ENCODE measurements around the gene CLIC5.

The CLIC5 gene

GRCh38 chr6:45851034-45851400 is 164.6 kb downstream of the CLIC5 start:
- no peaks in the 10 kb centered on the region for H4K20me1 ChIP-seq (ENCODE audit: insufficient read depth, low read length)
- H3K9me3 ChIP-seq (ENCODE audit: low read length), result no peaks in the 10 kb centered on the region
- TF ChIP-seq EZH2 (IDR thresholded peaks at IDR 0.05; ENCODE audit: borderline replicate concordance, low read length), result no peak
- TF ChIP-seq, protein P1, sequence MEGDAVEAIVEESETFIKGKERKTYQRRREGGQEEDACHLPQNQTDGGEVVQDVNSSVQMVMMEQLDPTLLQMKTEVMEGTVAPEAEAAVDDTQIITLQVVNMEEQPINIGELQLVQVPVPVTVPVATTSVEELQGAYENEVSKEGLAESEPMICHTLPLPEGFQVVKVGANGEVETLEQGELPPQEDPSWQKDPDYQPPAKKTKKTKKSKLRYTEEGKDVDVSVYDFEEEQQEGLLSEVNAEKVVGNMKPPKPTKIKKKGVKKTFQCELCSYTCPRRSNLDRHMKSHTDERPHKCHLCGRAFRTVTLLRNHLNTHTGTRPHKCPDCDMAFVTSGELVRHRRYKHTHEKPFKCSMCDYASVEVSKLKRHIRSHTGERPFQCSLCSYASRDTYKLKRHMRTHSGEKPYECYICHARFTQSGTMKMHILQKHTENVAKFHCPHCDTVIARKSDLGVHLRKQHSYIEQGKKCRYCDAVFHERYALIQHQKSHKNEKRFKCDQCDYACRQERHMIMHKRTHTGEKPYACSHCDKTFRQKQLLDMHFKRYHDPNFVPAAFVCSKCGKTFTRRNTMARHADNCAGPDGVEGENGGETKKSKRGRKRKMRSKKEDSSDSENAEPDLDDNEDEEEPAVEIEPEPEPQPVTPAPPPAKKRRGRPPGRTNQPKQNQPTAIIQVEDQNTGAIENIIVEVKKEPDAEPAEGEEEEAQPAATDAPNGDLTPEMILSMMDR (IDR thresholded peaks at IDR 0.05; ENCODE audit: low read length), result no peak
- H3K27ac ChIP-seq (ENCODE audit: low read depth, low read length, poor library complexity, severe bottlenecking), result no peak overlapping the region
- no peaks in the 10 kb centered on the region for H3K9me2 ChIP-seq (ENCODE audit: low read depth, low read length)
- no peaks in the 10 kb centered on the region for H3K36me3 ChIP-seq (ENCODE audit: insufficient read depth, low read length)
- H3K9ac ChIP-seq (ENCODE audit: low read length), result no peak overlapping the region
- H3K79me2 ChIP-seq (ENCODE audit: insufficient read depth, low read length), result no peaks in the 10 kb centered on the region
- H3K4me1 ChIP-seq (ENCODE audit: insufficient read depth, low read length, severe bottlenecking), result no peaks in the 10 kb centered on the region
- H3K4me3 ChIP-seq (ENCODE audit: low read depth, low read length, poor library complexity, severe bottlenecking), result no peak overlapping the region
- no peaks in the 10 kb centered on the region for H3F3A ChIP-seq (ENCODE audit: insufficient read depth, low read length)
- no peak overlapping the region for H3K4me2 ChIP-seq (ENCODE audit: low read length)
- no peak overlapping the region for H2AFZ ChIP-seq (ENCODE audit: low read length)
- no peaks in the 10 kb centered on the region for H3K27me3 ChIP-seq (ENCODE audit: insufficient read depth, low read length)

DNA sequence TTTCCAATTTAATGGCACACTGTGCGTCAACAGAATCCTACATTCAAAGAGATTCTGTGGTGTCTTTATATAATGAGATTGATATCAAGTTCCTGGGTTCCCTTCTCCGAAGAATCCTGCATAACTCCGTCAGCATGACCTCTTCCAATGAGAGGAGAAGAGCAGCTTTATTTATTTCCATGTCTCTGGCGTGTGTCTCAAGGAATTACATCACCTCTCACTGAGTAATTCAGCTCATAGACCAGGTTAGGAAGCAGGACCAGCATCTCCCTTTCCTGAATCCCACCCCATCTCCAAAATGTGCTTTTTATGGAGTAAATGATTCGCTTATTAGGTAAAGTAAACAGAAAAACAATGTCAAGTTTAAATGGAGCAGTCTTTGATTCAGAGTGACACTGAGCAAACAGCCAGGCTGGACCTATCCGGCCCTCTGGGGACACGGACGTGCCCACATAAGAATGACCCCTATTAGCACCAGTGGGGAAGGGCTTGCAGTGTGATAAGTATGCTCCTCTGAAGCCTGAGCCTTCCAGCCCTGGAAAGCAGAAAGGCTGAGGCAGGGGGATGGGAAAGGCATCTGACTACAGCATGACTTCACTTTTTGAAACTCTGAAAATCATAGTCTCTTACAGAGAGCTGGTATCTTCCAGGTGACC is 165.2 kb downstream of the CLIC5 start:
- no peak overlapping the region for H3K4me3 ChIP-seq (ENCODE audit: low read depth, low read length, poor library complexity, severe bottlenecking)
- H3K4me1 ChIP-seq (ENCODE audit: insufficient read depth, low read length, severe bottlenecking), result no peaks in the 10 kb centered on the region
- H2AFZ ChIP-seq (ENCODE audit: low read length), result no peak overlapping the region
- H4K20me1 ChIP-seq (ENCODE audit: insufficient read depth, low read length), result no peaks in the 10 kb centered on the region
- no peaks in the 10 kb centered on the region for H3K79me2 ChIP-seq (ENCODE audit: insufficient read depth, low read length)
- H3K9me3 ChIP-seq (ENCODE audit: low read length), result no peaks in the 10 kb centered on the region
- H3K9me2 ChIP-seq (ENCODE audit: low read depth, low read length), result no peaks in the 10 kb centered on the region
- no peaks in the 10 kb centered on the region for H3K27me3 ChIP-seq (ENCODE audit: insufficient read depth, low read length)
- H3K4me2 ChIP-seq (ENCODE audit: low read length), result no peak overlapping the region
- H3K36me3 ChIP-seq (ENCODE audit: insufficient read depth, low read length), result no peaks in the 10 kb centered on the region
- H3F3A ChIP-seq (ENCODE audit: insufficient read depth, low read length), result no peaks in the 10 kb centered on the region
- no peak overlapping the region for H3K9ac ChIP-seq (ENCODE audit: low read length)
- H3K27ac ChIP-seq (ENCODE audit: low read depth, low read length, poor library complexity, severe bottlenecking), result no peak overlapping the region
- TF ChIP-seq, protein P1 (IDR thresholded peaks at IDR 0.05; ENCODE audit: low read length), result no peak
- TF ChIP-seq EZH2 (IDR thresholded peaks at IDR 0.05; ENCODE audit: borderline replicate concordance, low read length), result no peak

- no peak for TF ChIP-seq EZH2 (IDR thresholded peaks at IDR 0.05; ENCODE audit: borderline replicate concordance, low read length)
- TF ChIP-seq, protein P1 (IDR thresholded peaks at IDR 0.05; ENCODE audit: low read length), result no peak
- H3F3A ChIP-seq (ENCODE audit: insufficient read depth, low read length), result no peaks in the 10 kb centered on the region
- no peak overlapping the region for H2AFZ ChIP-seq (ENCODE audit: low read length)
- no peaks in the 10 kb centered on the region for H3K4me1 ChIP-seq (ENCODE audit: insufficient read depth, low read length, severe bottlenecking)
- no peak overlapping the region for H3K4me2 ChIP-seq (ENCODE audit: low read length)
- no peak overlapping the region for H3K9ac ChIP-seq (ENCODE audit: low read length)
- H3K27ac ChIP-seq (ENCODE audit: low read depth, low read length, poor library complexity, severe bottlenecking), result no peak overlapping the region
- H3K9me2 ChIP-seq (ENCODE audit: low read depth, low read length), result no peaks in the 10 kb centered on the region
- no peaks in the 10 kb centered on the region for H3K79me2 ChIP-seq (ENCODE audit: insufficient read depth, low read length)
- H3K36me3 ChIP-seq (ENCODE audit: insufficient read depth, low read length), result no peaks in the 10 kb centered on the region
- no peaks in the 10 kb centered on the region for H3K27me3 ChIP-seq (ENCODE audit: insufficient read depth, low read length)
- no peaks in the 10 kb centered on the region for H3K9me3 ChIP-seq (ENCODE audit: low read length)
- H3K4me3 ChIP-seq (ENCODE audit: low read depth, low read length, poor library complexity, severe bottlenecking), result no peak overlapping the region
- H4K20me1 ChIP-seq (ENCODE audit: insufficient read depth, low read length), result no peaks in the 10 kb centered on the region
Measured at GRCh38 chr6:45845567-45845966, 170.1 kb downstream of the CLIC5 start.
